B cell (primary cell): ENCODE results near the gene TMEM239. TPM values are rescaled to one million over a fixed set of nuclear protein-coding genes. Genes with fewer than 3 reads are reported as not detected.

Experiments used
- ATAC-seq: fragments of 200-7000 bp; cut with Tn5 transposase; one replicate; pipeline ENCODE4 v1.10.0; 2021; ENCODE audit warnings: low read depth, mild to moderate bottlenecking, moderate number of reproducible peaks, moderate library complexity
- CTCF ChIA-PET: fragments of 350-600 bp; sonication (Branson Sonifier 250); formaldehyde crosslinking; loops from one replicate; lab custom pipeline; 2021; ENCODE audit warnings: antibody characterized with exemption, inconsistent platforms; lab: Charles Lee
- POLR2A ChIA-PET: fragments of 350-600 bp; sonication (Branson Sonifier 250); formaldehyde crosslinking; loops from one replicate; lab custom pipeline; 2021; ENCODE audit warnings: antibody characterized with exemption; lab: Charles Lee
- DNase-seq: peaks from one replicate; pipeline ENCODE4 v3.0.0; 2013
- H2AFZ ChIP-seq: 2 replicates; pipeline ENCODE4 v1.6.1; 2012; ENCODE audit warnings: mild to moderate bottlenecking, low read depth, low read length; ENCODE audit not compliant: insufficient read depth, poor library complexity, severe bottlenecking
- H3K27ac ChIP-seq, 2 donors: 1 replicate in 1 of 2; 2 replicates in 1 of 2; pipeline ENCODE4 v1.5.1; 2012 to 2013; ENCODE audit warnings: low read length in 2 of 2, mild to moderate bottlenecking in 2 of 2, moderate library complexity in 1 of 2
- H3K27me3 ChIP-seq, 4 experiments: fragments of 200-600 bp in 1 of 4; sonication (generic) in 1 of 4; replicated peaks in 1 of 4; 1 replicate in 2 of 4; 2 replicates in 2 of 4; pipeline versions ENCODE4 v1.6.1 to v1.7.0; 2013 to 2016; ENCODE audit warnings: low read length in 3 of 4, mild to moderate bottlenecking in 2 of 4, mixed read lengths in 1 of 4, moderate library complexity in 1 of 4; ENCODE audit not compliant: insufficient read depth in 4 of 4, control insufficient read depth in 3 of 4; ENCODE audit errors: control extremely low read depth in 1 of 4
- H3K36me3 ChIP-seq, 2 experiments: replicated peaks in 1 of 2; 1 replicate in 1 of 2; 2 replicates in 1 of 2; pipeline versions ENCODE4 v1.6.1 to v1.7.1; 2013; ENCODE audit warnings: low read length in 1 of 2; ENCODE audit not compliant: insufficient read depth in 2 of 2, control insufficient read depth in 1 of 2; ENCODE audit errors: control extremely low read depth in 1 of 2, extremely low read depth in 1 of 2
- H3K4me1 ChIP-seq, 2 donors: fragments of 200-600 bp in 1 of 2; sonication (generic) in 1 of 2; 1 replicate in 1 of 2; 2 replicates in 1 of 2; pipeline versions ENCODE4 v1.5.1 to v1.6.1; 2013 to 2017; ENCODE audit warnings: low read length in 2 of 2; ENCODE audit not compliant: control insufficient read depth in 2 of 2, insufficient read depth in 2 of 2
- H3K4me2 ChIP-seq: replicated peaks from 2 replicates; pipeline ENCODE3; 2012; ENCODE audit warnings: mild to moderate bottlenecking, low read depth, low read length; ENCODE audit not compliant: poor library complexity, severe bottlenecking
- H3K4me3 ChIP-seq, 5 experiments: fragments of 200-600 bp in 1 of 5; sonication (generic) in 1 of 5; 1 replicate in 3 of 5; 2 replicates in 2 of 5; pipeline versions ENCODE4 v1.5.1 to v1.7.0; 2011 to 2016; ENCODE audit warnings: low read length in 4 of 5, mild to moderate bottlenecking in 4 of 5, low read depth in 2 of 5, control low read depth in 1 of 5, moderate library complexity in 1 of 5; ENCODE audit not compliant: insufficient read depth in 1 of 5; ENCODE audit errors: control extremely low read depth in 1 of 5, extremely low read depth in 1 of 5
- H3K79me2 ChIP-seq: fragments of 200-600 bp; sonication (generic); one replicate; pipeline ENCODE4 v1.6.0; 2016; ENCODE audit warnings: low read length; ENCODE audit not compliant: control insufficient read depth, insufficient read depth
- H3K9ac ChIP-seq: fragments of 200-600 bp; sonication (generic); 2 replicates; pipeline ENCODE4 v1.6.1; 2017; ENCODE audit warnings: mild to moderate bottlenecking, low read length, moderate library complexity
- H3K9me3 ChIP-seq, 3 donors: one replicate each; pipeline versions ENCODE4 v1.6.1 to v1.7.1; 2013; ENCODE audit warnings: low read length in 2 of 3; ENCODE audit not compliant: control insufficient read depth in 2 of 3, insufficient read depth in 1 of 3; ENCODE audit errors: control extremely low read depth in 1 of 3
- H4K20me1 ChIP-seq: 2 replicates; pipeline ENCODE4 v1.6.0; 2012; ENCODE audit warnings: mild to moderate bottlenecking, low read length; ENCODE audit not compliant: insufficient read depth, control insufficient read depth, poor library complexity, severe bottlenecking
- H3K27ac Mint-ChIP-seq: one replicate; pipeline ENCODE4 v1.8.0; 2021; ENCODE audit warnings: mixed read lengths
- H3K27me3 Mint-ChIP-seq: one replicate; pipeline ENCODE4 v1.8.0; 2021; ENCODE audit warnings: mixed read lengths
- H3K4me1 Mint-ChIP-seq: one replicate; pipeline ENCODE4 v1.8.0; 2021; ENCODE audit warnings: mixed read lengths
- H3K4me3 Mint-ChIP-seq: one replicate; pipeline ENCODE4 v1.8.0; 2021; ENCODE audit warnings: mixed read lengths
- H3K9me3 Mint-ChIP-seq: one replicate; pipeline ENCODE4 v1.8.0; 2022; ENCODE audit warnings: mixed read lengths; ENCODE audit not compliant: insufficient read depth
- EZH2 ChIP-seq: IDR thresholded peaks from 2 replicates; pipeline ENCODE4 v1.6.1; 2012; ENCODE audit warnings: borderline replicate concordance, low read depth, mild to moderate bottlenecking, moderate library complexity, low read length; ENCODE audit not compliant: insufficient read depth, poor library complexity, severe bottlenecking
- WGBS: methylation state at CpG from one replicate; pipeline ENCODE4 v1.1.5; 2013; ENCODE audit warnings: missing lambda C conversion rate; ENCODE audit not compliant: insufficient coverage; 5-methylcytosine and 5-hydroxymethylcytosine counted together
- intact Hi-C: fragments of 100-400 bp; cut with micrococcal nuclease; formaldehyde crosslinking; loops from one replicate; pipeline ENCODE4 v1.10.0; 2022
- polyA plus RNA-seq: library from polyadenylated mRNA; depleted of rRNA; stranded (reverse); fragments of >200 nt; gene quantifications from 2 replicates; pipeline ENCODE4 v1.2.3, GENCODE V29; 2012
- total RNA-seq, 2 donors: library from RNA; stranded (reverse); fragments of 120-200 nt in 1 of 2; gene quantifications; 1 replicate in 1 of 2; 2 replicates in 1 of 2; pipeline versions ENCODE4 v1.2.3 to v1.2.4, GENCODE V29; 2013 to 2022
- TF ChIP-seq, protein P1 (sequence below): fragments of 200-600 bp; IDR thresholded peaks from one replicate; pipeline ENCODE4 v1.8.0; 2022; ENCODE audit warnings: antibody characterized with exemption, mild to moderate bottlenecking

TMEM239 gene
- total and polyA plus RNA-seq, 2 donors (not counting 1 experiment from before 2014, with no cell fraction given): not detected

- no peak for DNase-seq
- Histone ChIP-seq H3K4me2 (no peak overlapping the region), H3K27ac (no peak overlapping the region), H3K9ac (no peak overlapping the region), H3K36me3 (no peaks in the 10 kb centered on the region), H4K20me1 (no peaks in the 10 kb centered on the region), H3K4me3 (no peak overlapping the region), H3K27me3 (peaks cover 0 to 48% (median 21%) of the 10 kb centered on the region in 4 experiments), H2AFZ (no peak overlapping the region), H3K4me1 (peaks cover 0 to 3% of the 10 kb centered on the region in 2 donors), H3K9me3 (peaks cover 5 to 7% (median 6%) of the 10 kb centered on the region in 3 donors), H3K79me2 (no peaks in the 10 kb centered on the region)
- H3K4me1 Mint-ChIP-seq: peaks cover 8% of the 10 kb centered on the region
- peaks cover 57% of the 10 kb centered on the region for H3K27me3 Mint-ChIP-seq
- no peak overlapping the region for H3K27ac Mint-ChIP-seq
- WGBS: 87% methylated on average over 19 of the region's 20 CpGs
- CTCF ChIA-PET: no interaction called here
- POLR2A ChIA-PET: no interaction called here
- no peak for ATAC-seq
- TF ChIP-seq, protein P1, sequence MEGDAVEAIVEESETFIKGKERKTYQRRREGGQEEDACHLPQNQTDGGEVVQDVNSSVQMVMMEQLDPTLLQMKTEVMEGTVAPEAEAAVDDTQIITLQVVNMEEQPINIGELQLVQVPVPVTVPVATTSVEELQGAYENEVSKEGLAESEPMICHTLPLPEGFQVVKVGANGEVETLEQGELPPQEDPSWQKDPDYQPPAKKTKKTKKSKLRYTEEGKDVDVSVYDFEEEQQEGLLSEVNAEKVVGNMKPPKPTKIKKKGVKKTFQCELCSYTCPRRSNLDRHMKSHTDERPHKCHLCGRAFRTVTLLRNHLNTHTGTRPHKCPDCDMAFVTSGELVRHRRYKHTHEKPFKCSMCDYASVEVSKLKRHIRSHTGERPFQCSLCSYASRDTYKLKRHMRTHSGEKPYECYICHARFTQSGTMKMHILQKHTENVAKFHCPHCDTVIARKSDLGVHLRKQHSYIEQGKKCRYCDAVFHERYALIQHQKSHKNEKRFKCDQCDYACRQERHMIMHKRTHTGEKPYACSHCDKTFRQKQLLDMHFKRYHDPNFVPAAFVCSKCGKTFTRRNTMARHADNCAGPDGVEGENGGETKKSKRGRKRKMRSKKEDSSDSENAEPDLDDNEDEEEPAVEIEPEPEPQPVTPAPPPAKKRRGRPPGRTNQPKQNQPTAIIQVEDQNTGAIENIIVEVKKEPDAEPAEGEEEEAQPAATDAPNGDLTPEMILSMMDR: no peak
- TF ChIP-seq EZH2: no peak
- peaks cover 5% of the 10 kb centered on the region for H3K9me3 Mint-ChIP-seq
- intact Hi-C loops: no loop called here
- H3K4me3 Mint-ChIP-seq: no peak overlapping the region
Measured at GRCh38 chr20:2816583-2817340, 598 bp downstream of the TMEM239 start.

DNA sequence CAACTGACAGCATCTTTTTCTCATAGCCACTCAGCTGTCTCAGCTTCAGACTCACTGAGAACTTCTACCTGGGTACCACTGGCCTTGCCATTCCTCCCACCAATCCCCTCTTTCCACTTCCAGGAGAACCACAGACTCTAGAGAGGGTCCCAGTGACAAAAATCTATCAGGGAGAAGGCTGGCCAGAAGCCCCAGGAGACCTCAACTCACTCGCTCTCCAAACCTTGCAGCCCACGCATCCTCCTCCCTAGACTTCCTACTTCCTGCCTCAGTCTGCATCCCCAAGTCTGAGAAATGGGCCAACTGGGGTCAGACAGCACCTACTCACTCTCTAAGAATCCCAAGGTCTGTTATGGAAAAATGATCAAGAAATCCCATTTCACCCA is 1.2 kb downstream of the TMEM239 start:
- TF ChIP-seq, protein P1: no peak
- TF ChIP-seq EZH2: no peak
- Histone ChIP-seq H3K27ac (no peak overlapping the region), H3K79me2 (no peaks in the 10 kb centered on the region), H3K4me3 (no peak overlapping the region), H3K9ac (no peak overlapping the region), H3K27me3 (peaks cover 0 to 52% (median 19%) of the 10 kb centered on the region in 4 experiments), H3K36me3 (no peaks in the 10 kb centered on the region), H3K4me1 (peaks cover 0 to 3% of the 10 kb centered on the region in 2 donors), H2AFZ (no peak overlapping the region), H3K9me3 (peaks cover 2 to 5% (median 3%) of the 10 kb centered on the region in 3 donors), H4K20me1 (no peaks in the 10 kb centered on the region), H3K4me2 (no peak overlapping the region)
- ATAC-seq (no peak), DNase-seq (no peak)
- Mint-ChIP-seq H3K4me3 (no peak overlapping the region), H3K27me3 (peaks cover 55% of the 10 kb centered on the region), H3K27ac (no peak overlapping the region), H3K4me1 (peaks cover 9% of the 10 kb centered on the region), H3K9me3 (peaks cover 3% of the 10 kb centered on the region)
- POLR2A ChIA-PET: no interaction called here
- intact Hi-C loops: no loop called here
- 82% methylated on average over 2 of the region's 2 CpGs for WGBS
- CTCF ChIA-PET: no interaction called here
